Endothelial cell of umbilical vein (primary cell): ENCODE data around the gene DHDDS. TPM values are rescaled to one million over a fixed set of nuclear protein-coding genes. Genes with fewer than 3 reads are reported as not detected.

ENCODE experiments used
- BruUV-seq: library from RNA; stranded (reverse); fragments of 400-500 nt; replicated peaks from 2 replicates; lab custom pipeline; 2021; lab: Mats Ljungman, UMichigan
- CTCF ChIA-PET: fragments of 300-600, 350-600 bp; sonication (Branson Sonifier 250); formaldehyde crosslinking; loops from one replicate; lab custom pipeline; 2021; ENCODE audit warnings: antibody characterized with exemption, inconsistent platforms; lab: Charles Lee
- POLR2A ChIA-PET: fragments of 300-600, 350-600 bp; sonication (Branson Sonifier 250); formaldehyde crosslinking; loops from one replicate; lab custom pipeline; 2021; ENCODE audit warnings: antibody characterized with exemption, inconsistent platforms; lab: Charles Lee
- DNase-seq: peaks from one replicate; pipeline ENCODE4 v3.0.0-alpha.2; 2011; ENCODE audit warnings: low read depth, low spot score
- FAIRE-seq: peaks from 2 replicates; lab custom pipeline; 2011; peaks lifted over from hg19 to GRCh38; lab: Jason Lieb, UNC
- H2AFZ ChIP-seq: 2 replicates; pipeline ENCODE4 v1.6.0; 2012; ENCODE audit warnings: low read depth, low read length, control low read depth, inconsistent platforms
- H3K27ac ChIP-seq: 2 replicates; pipeline ENCODE4 v1.5.1; 2011; ENCODE audit warnings: low read depth, mild to moderate bottlenecking, control low read depth, low read length, moderate library complexity; ENCODE audit not compliant: insufficient read depth
- H3K27me3 ChIP-seq, 2 experiments: 2 replicates each; pipeline versions ENCODE4 v1.6.0 to v1.6.1; 2011; ENCODE audit warnings: low read length in 2 of 2, mixed read lengths in 1 of 2; ENCODE audit not compliant: control insufficient read depth in 2 of 2, insufficient read depth in 2 of 2
- H3K36me3 ChIP-seq, 2 experiments: 2 replicates in 1 of 2; 3 replicates in 1 of 2; pipeline ENCODE4 v1.5.1; 2011; ENCODE audit warnings: low read length in 2 of 2, mild to moderate bottlenecking in 1 of 2, moderate library complexity in 1 of 2; ENCODE audit not compliant: control insufficient read depth in 2 of 2, insufficient read depth in 2 of 2; ENCODE audit errors: extremely low read depth in 1 of 2
- H3K4me1 ChIP-seq: 3 replicates; pipeline ENCODE4 v1.5.1; 2011; ENCODE audit warnings: mild to moderate bottlenecking, low read length; ENCODE audit not compliant: control insufficient read depth, insufficient read depth; ENCODE audit errors: extremely low read depth
- H3K4me2 ChIP-seq: 2 replicates; pipeline ENCODE4 v1.6.1; 2011; ENCODE audit warnings: low read length, control low read depth, mixed read lengths; ENCODE audit not compliant: insufficient read depth
- H3K4me3 ChIP-seq, 3 experiments: fragments of 200-600 bp in 1 of 3; sonication (generic), shearing (Covaris generic) in 1 of 3; replicated peaks in 1 of 3; 2 replicates each; pipeline ENCODE4 v1.5.1; 2011 to 2016; ENCODE audit warnings: control low read depth in 3 of 3, low read length in 3 of 3, mild to moderate bottlenecking in 2 of 3, inconsistent platforms in 1 of 3, low read depth in 1 of 3, moderate library complexity in 1 of 3; ENCODE audit not compliant: insufficient read depth in 1 of 3
- H3K79me2 ChIP-seq: 2 replicates; pipeline ENCODE4 v1.6.0; 2012; ENCODE audit warnings: low read length, inconsistent platforms; ENCODE audit not compliant: control insufficient read depth, insufficient read depth
- H3K9ac ChIP-seq: replicated peaks from 2 replicates; pipeline ENCODE3; 2011; ENCODE audit warnings: low read length, control low read depth; ENCODE audit not compliant: insufficient read depth; ENCODE audit errors: extremely low read depth
- H3K9me1 ChIP-seq: replicated peaks from 3 replicates; pipeline ENCODE4 v1.6.0; 2011; ENCODE audit warnings: mild to moderate bottlenecking, low read length; ENCODE audit not compliant: control insufficient read depth, insufficient read depth; ENCODE audit errors: extremely low read depth
- H3K9me3 ChIP-seq: replicated peaks from 2 replicates; pipeline ENCODE4 v1.5.1; 2012; ENCODE audit warnings: low read length, inconsistent platforms; ENCODE audit not compliant: control insufficient read depth, insufficient read depth
- H4K20me1 ChIP-seq: replicated peaks from 2 replicates; pipeline ENCODE3; 2011; ENCODE audit warnings: mild to moderate bottlenecking, low read length; ENCODE audit not compliant: control insufficient read depth, insufficient read depth; ENCODE audit errors: extremely low read depth
- EZH2 ChIP-seq: IDR thresholded peaks from 2 replicates; pipeline ENCODE4 v1.6.1; 2012; ENCODE audit warnings: borderline replicate concordance, low read depth, mild to moderate bottlenecking, moderate library complexity, low read length, inconsistent platforms; ENCODE audit not compliant: severe bottlenecking
- FOS ChIP-seq: IDR thresholded peaks from 2 replicates; pipeline ENCODE4 v1.6.1; 2011; ENCODE audit warnings: mild to moderate bottlenecking, low read length, moderate library complexity, borderline replicate concordance; ENCODE audit not compliant: insufficient read depth
- GATA2 ChIP-seq: IDR thresholded peaks from 2 replicates; pipeline ENCODE4 v1.7.0; 2011; ENCODE audit warnings: low read depth, mild to moderate bottlenecking, moderate library complexity, mixed read lengths, low read length; ENCODE audit not compliant: insufficient read length, insufficient read depth
- JUN ChIP-seq: IDR thresholded peaks from 2 replicates; pipeline ENCODE4 v1.6.1; 2011; ENCODE audit warnings: borderline replicate concordance, low read depth; ENCODE audit not compliant: insufficient read length, insufficient read depth
- MAX ChIP-seq: IDR thresholded peaks from 2 replicates; pipeline ENCODE4 v1.6.1; 2011; ENCODE audit not compliant: insufficient read depth, insufficient read length
- MYC ChIP-seq: IDR thresholded peaks from one replicate; pipeline ENCODE4 v1.6.1; 2011; ENCODE audit warnings: mild to moderate bottlenecking, low read depth, low read length
- POLR2A ChIP-seq: IDR thresholded peaks from 2 replicates; pipeline ENCODE4 v1.6.1; 2012; ENCODE audit warnings: low read depth, mild to moderate bottlenecking, control low read depth, low read length
- POLR2AphosphoS5 ChIP-seq: IDR thresholded peaks from 2 replicates; pipeline ENCODE4 v1.6.1; 2012; ENCODE audit warnings: low read depth, mild to moderate bottlenecking, control low read depth, low read length, moderate library complexity; ENCODE audit not compliant: insufficient read depth
- dilution Hi-C: fragments of 300-500 bp; cut with MboI; formaldehyde crosslinking; loops from one replicate; pipeline ENCODE4 v1.15.0; 2019; ENCODE audit warnings: low sequenced_read_pairs; ENCODE audit not compliant: extremely low pct_ligation_motif_present
- intact Hi-C: fragments of 100-400 bp; cut with micrococcal nuclease; formaldehyde crosslinking; loops from one replicate; pipeline ENCODE4 v1.10.0; 2022
- polyA plus RNA-seq, 4 experiments: library from polyadenylated mRNA; depleted of rRNA in 3 of 4; stranded (reverse) in 3 of 4; unstranded in 1 of 4; fragments of >200 nt; gene quantifications; 2 replicates each; pipeline versions ENCODE4 v1.2.1 to v1.2.3, GENCODE V29; 2011 to 2012; ENCODE audit warnings: missing spikeins in 1 of 4
- total RNA-seq: library from RNA; stranded (reverse); gene quantifications from 2 replicates; pipeline ENCODE4 v1.2.3, GENCODE V29; 2021
- TF ChIP-seq, protein P1 (sequence below), 2 donors: IDR thresholded peaks; 1 replicate in 1 of 2; 2 replicates in 1 of 2; pipeline ENCODE4 v1.5.1; 2011; ENCODE audit warnings: low read length in 2 of 2, mild to moderate bottlenecking in 2 of 2, moderate library complexity in 2 of 2, control low read depth in 1 of 2, inconsistent platforms in 1 of 2, low read depth in 1 of 2; ENCODE audit not compliant: insufficient read depth in 1 of 2; ENCODE audit errors: extremely low read depth in 1 of 2

The DHDDS gene
- total and polyA plus RNA-seq, 2 donors (not counting 3 experiments of a cell fraction or from before 2014, with no cell fraction given): 51.3 to 70.7 TPM

DNA sequence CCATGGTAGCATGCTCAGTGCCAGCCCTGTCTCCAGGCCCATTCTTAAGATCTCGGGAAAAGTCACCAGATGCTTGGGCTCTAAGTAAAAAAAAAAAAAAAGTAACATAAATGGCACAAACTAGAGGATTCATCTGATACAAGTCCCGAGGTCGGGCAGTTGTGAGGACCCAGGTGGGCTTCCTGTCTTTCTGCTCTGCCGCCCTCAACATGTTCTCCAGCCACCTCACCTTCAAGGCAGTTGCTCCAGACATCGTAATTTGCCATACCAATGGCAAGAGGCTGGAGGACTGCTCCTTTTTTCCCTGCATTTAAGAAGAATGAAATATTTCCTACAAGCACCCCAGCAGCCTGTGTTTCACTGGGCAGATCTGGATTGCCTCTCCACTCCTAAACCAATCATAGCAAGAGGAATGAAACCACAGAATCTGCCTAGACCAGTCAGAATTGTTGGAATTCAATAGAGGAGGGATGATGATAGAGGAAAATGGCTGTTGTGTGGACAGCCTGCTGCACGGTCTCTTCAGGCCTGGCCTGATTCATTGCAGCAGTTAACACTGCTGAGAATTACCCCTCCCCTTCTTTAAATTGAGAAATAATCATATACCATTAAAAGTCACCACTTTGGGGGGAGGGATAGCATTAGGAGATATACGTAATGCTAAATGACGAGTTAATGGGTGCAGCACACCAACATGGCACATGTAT is 45.5 kb downstream of the DHDDS start:
- no peak for FAIRE-seq
- no peaks in the 10 kb centered on the region for H3K9me1 ChIP-seq
- CTCF ChIA-PET: no interaction called here
- H3K27ac ChIP-seq: no peak overlapping the region
- H3K4me2 ChIP-seq: no peak overlapping the region
- no peak for DNase-seq
- POLR2A ChIA-PET: no interaction called here
- H3K36me3 ChIP-seq: peaks cover 11 to 16% of the 10 kb centered on the region in 2 experiments
- H3K4me1 ChIP-seq: peaks cover 14% of the 10 kb centered on the region
- dilution Hi-C loops (no loop called here), intact Hi-C loops (no loop called here)
- H3K9me3 ChIP-seq: no peaks in the 10 kb centered on the region
- no peak overlapping the region for H3K9ac ChIP-seq
- peaks cover 18% of the 10 kb centered on the region for H3K79me2 ChIP-seq
- H2AFZ ChIP-seq: no peak overlapping the region
- no peaks in the 10 kb centered on the region for H3K27me3 ChIP-seq
- no TSS peak for BruUV-seq
- peaks cover 3% of the 10 kb centered on the region for H4K20me1 ChIP-seq
- H3K4me3 ChIP-seq: no peak overlapping the region
- TF ChIP-seq, protein P1, sequence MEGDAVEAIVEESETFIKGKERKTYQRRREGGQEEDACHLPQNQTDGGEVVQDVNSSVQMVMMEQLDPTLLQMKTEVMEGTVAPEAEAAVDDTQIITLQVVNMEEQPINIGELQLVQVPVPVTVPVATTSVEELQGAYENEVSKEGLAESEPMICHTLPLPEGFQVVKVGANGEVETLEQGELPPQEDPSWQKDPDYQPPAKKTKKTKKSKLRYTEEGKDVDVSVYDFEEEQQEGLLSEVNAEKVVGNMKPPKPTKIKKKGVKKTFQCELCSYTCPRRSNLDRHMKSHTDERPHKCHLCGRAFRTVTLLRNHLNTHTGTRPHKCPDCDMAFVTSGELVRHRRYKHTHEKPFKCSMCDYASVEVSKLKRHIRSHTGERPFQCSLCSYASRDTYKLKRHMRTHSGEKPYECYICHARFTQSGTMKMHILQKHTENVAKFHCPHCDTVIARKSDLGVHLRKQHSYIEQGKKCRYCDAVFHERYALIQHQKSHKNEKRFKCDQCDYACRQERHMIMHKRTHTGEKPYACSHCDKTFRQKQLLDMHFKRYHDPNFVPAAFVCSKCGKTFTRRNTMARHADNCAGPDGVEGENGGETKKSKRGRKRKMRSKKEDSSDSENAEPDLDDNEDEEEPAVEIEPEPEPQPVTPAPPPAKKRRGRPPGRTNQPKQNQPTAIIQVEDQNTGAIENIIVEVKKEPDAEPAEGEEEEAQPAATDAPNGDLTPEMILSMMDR (IDR thresholded peaks at IDR 0.05; ENCODE audit: extremely low read depth in 1 of 2, insufficient read depth in 1 of 2, low read depth in 1 of 2, low read length in 2 of 2): no peak
- TF ChIP-seq EZH2 (no peak), JUN (no peak), POLR2A (no peak), POLR2AphosphoS5 (peak; percentile 9), MYC (no peak), FOS (no peak), GATA2 (no peak), MAX (no peak)
